Esophagus squamous epithelium (tissue), 4 donors: ENCODE measurements around the gene IL12B.

Source experiments
- POLR2A ChIP-seq, 4 donors: fragments of 450-650 bp; IDR thresholded peaks; one replicate each; pipeline ENCODE4 v1.6.1; 2017; ENCODE audit warnings: antibody characterized with exemption in 4 of 4, mild to moderate bottlenecking in 4 of 4, moderate library complexity in 3 of 4
- TF ChIP-seq, protein P1 (sequence below), 6 experiments: fragments of 450-650 bp in 4 of 6; fragments of 200-600 bp in 2 of 6; sonication (generic) in 2 of 6; IDR thresholded peaks; one replicate each; pipeline ENCODE4 v1.5.1; 2016 to 2019; ENCODE audit warnings: antibody characterized with exemption in 6 of 6, mild to moderate bottlenecking in 4 of 6, moderate library complexity in 4 of 6

DNA sequence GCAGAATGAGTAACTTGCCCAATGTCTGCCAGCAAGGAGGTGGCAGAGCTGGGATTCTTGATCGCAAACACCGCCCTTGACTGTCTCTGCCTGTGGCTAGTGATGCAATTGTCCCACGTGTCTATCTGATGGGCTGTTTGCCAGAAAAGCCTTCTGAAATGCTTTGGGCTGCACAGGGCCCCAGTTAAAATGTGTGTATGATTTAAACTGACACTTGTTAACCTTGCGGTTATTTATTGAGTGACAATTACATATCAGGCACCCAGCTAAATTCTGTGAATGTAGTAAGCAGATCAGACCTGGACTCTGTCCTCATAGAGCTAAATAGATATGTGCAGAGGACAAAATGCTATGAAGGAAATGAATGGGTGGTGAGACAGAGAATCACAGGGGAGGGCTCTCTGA is 11.6 kb upstream of the IL12B start:
- TF ChIP-seq, protein P1, sequence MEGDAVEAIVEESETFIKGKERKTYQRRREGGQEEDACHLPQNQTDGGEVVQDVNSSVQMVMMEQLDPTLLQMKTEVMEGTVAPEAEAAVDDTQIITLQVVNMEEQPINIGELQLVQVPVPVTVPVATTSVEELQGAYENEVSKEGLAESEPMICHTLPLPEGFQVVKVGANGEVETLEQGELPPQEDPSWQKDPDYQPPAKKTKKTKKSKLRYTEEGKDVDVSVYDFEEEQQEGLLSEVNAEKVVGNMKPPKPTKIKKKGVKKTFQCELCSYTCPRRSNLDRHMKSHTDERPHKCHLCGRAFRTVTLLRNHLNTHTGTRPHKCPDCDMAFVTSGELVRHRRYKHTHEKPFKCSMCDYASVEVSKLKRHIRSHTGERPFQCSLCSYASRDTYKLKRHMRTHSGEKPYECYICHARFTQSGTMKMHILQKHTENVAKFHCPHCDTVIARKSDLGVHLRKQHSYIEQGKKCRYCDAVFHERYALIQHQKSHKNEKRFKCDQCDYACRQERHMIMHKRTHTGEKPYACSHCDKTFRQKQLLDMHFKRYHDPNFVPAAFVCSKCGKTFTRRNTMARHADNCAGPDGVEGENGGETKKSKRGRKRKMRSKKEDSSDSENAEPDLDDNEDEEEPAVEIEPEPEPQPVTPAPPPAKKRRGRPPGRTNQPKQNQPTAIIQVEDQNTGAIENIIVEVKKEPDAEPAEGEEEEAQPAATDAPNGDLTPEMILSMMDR (IDR thresholded peaks at IDR 0.05): no peak
- no peak for TF ChIP-seq POLR2A (IDR thresholded peaks at IDR 0.05)
